HG02840 (cell line): ENCODE data around the gene FBXO46.

Source experiments
- ATAC-seq: cut with Tn5 transposase; IDR thresholded peaks from one replicate; pipeline ENCODE4 v1.9.1; 2021; ENCODE audit warnings: mild to moderate bottlenecking, moderate library complexity, moderate number of reproducible peaks; ENCODE audit not compliant: unreplicated experiment, low FRiP score

Gene FBXO46, protein sequence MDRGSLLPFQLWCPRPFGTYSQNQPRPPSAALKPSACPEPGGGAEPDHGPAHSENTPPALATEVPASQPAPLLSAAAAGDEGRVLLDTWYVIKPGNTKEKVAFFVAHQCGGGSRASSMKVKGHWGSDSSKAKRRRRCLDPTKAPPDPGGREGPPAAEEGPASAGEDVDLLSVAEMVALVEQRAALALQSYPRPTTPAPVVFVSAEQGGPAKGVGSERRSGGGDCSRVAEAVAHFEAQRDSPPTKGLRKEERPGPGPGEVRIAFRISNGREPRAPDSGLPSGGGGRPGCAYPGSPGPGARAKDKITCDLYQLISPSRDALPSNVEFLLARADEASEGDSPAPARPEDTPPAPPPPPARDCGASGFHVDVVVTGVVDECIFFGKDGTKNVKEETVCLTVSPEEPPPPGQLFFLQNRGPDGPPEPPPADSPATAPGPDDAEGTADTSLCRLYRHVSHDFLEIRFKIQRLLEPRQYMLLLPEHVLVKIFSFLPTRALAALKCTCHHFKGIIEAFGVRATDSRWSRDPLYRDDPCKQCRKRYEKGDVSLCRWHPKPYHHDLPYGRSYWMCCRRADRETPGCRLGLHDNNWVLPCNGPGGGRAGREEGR

DNA sequence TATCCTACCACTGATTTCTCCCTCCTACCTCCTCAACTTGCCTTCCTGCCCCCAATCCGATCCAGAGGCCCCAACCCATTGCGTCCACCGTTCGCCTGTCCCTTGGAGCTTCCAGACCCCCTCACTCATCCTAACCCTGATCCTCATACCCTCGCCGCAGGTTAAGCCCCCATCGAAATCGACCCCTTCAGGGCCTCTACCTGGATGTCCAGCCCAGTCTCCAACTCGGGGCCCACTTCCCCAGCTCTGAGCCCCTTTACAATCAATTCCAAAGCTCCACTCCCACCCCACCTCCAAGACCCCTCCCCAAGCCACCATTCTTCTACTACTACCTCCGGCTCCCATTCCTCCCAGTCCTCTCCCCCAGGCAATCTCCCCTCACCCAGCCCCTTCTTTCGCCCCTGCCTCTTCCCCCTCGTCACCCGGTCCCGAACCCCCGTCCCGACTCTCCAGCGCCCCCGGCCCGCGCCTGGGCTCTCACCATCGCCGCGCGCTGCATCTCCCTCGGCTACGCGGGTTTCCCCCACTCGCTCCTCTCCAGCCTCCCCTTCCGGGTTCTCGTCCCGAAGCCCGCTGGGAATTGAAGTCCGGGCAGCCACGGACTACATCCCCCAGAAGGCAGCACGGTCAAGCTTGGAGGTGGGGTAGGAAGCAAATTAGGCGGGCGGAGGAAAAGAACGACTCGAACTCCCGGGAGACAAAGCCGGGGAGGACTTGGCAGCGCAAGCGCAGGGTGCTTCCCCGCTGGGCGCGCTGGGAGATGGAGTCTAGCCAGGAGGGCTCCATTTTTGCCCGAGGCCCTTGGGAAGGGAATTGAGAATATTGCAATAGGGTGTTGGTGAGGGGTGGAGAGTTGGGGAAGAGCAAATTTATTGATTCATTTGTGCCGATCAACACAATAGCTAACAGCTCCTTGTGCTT, at the start of gene FBXO46:
Gene FBXO46, minus strand, starts transcription at position 529 of the 921 bp plus-strand sequence. CDS start 17,401 bp downstream, outside the sequence.
- peak; percentile 93 for ATAC-seq

DNA sequence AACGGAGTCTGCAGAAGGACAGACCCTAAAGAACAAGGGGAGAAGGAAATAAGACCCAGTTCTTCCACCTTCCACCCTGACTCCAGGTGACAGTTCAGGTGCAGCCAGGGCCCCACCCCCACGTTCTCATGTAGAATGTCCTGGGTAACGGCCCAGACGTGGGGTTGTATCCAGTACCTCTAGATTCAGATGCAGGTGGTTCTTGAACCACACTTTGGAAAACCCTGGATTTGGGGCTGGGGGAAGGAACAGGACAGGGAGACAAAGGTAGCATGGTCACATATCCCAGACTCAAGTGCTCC, 49.4 kb upstream of the FBXO46 start:
- ATAC-seq = no peak

DNA sequence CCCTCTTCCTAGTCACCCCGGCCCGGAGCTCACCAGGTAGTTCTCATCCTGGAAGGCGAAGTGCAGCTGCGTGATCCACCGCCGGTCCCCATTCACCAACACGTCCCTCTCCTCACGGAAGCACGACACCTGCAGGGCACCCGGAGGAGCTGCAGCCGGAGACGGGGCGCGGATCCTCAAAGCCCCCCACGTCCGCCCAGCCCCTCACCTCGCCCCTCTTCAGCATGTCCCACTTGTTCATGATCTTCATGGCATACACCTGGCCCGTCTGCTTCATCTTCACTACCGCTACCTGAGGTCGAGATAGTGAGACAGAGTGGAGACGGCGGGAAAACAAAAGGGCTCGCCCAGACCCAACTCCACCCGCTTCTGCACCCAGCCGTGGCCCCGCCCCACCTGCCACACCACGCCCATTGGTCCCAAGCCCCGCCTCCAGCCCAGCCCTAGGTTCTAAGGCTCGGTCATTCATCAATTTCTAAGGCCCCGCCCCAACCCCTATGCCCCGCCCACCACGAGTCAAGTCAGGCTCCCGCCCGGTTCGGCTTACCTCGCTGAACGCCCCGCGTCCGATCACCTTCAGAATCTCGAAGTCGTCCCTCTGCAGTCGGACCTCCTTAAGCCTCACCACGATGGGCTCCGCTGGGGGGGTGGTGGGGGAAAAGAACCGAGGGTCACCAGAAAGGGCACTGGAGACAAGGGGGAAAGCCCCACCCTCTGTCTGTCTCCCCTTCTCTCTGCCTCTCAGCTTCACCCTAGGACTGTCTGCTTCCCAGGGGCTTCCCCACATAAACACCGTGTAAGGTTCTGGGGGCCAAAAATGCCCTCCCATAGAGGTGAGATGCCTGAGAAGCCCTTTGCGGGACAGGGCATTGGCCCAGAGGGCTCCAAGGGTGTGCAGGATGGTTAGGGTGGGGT, 48.8 kb upstream of the FBXO46 start:
- ATAC-seq = no peak

DNA sequence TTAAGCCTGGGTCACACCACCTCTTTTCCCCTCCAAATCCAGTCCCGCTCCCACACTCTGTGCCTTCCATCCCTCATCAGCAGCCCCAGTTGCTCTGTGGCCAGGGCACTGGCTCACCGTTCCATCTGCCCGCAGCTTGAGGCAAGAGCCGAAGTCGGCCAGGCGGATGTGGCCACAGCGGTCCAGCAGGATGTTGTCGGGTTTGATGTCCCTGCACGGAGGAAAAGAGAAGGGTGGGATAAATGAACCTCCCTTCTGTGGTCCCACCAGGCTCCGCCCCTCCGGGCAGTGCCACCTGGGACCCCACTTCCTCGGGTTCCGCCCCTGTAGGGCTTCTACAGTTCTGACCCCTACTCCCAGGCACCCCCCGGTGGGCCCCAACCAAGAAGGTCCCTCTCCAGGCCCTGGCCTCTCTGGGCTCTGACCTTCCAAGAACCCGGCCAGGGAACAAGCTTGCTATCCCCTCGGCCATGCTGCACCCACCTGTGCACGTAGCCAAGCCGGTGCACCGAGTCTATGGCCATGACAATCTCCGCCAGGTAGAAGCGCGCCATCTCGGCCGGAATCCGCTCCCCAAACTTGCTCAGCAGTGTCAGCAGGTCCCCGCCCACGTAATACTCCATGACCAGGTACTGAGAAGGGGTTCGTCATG, 47.4 kb upstream of the FBXO46 start:
- ATAC-seq = no peak

DNA sequence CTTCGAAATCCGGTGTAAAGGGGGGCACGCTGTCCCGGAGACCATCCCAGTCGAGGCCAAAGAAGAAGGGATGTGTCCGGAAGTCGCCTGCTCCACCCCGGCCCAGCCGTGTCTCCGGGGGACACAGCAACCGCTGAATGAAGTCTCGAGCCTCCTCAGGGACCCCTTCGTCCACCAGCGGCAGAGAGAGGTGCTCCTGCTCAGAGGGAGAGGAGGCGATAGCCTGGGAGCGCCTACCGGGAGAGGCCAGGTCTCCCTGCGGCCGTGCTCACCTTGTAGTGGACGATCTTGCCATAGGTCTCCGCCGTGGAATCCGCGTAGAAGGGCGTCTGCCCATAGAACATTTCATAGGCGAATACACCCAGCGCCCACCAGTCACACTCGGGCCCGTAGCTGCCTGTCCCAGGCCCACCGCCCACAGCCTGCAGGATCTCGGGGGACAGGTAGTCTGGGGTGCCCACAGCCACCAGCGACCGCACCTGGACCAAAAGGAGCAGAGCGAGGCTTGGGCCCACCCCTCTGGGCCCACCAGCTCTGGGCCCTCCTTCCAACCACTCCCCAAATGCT, 46.8 kb upstream of the FBXO46 start:
- no peak for ATAC-seq

DNA sequence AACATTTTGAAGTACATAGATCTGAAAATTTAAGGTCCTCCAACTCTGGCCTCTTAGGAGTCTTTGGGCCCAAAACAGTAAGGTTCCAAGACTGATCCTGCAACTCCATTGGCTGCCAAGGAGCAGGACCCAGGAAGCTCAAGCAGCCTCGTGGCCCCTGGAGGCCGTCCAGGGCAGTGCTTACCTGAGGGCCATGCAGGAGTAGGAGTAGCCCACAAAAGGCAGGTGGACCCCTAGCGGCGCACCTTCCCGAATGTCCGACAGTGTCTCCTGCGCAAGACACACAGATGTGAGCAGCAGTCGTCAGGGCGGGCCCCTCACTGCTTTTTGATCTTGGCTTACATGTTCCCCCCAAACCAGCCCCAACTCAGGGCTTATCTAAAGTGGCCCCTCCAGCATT, 44.1 kb upstream of the FBXO46 start:
- no peak for ATAC-seq

DNA sequence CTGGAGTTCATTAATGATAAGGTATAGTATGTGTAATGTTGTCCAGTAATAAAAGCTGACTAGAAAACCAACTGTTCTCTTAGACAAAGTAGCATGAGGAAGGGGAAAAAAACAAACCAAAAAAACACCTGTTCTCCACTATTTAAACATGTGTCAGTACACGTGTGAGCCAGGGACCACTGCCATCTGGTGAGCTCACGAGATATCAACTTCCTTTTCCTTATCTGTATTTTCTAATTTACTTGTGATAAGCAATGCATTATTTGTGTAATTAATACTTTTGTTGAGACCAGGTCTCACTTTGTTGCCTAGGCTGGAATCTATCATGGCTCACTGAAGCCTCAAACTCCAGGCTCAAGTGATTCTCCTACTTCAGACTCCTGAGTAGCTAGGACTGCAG, 42.7 kb upstream of the FBXO46 start:
- ATAC-seq = no peak

DNA sequence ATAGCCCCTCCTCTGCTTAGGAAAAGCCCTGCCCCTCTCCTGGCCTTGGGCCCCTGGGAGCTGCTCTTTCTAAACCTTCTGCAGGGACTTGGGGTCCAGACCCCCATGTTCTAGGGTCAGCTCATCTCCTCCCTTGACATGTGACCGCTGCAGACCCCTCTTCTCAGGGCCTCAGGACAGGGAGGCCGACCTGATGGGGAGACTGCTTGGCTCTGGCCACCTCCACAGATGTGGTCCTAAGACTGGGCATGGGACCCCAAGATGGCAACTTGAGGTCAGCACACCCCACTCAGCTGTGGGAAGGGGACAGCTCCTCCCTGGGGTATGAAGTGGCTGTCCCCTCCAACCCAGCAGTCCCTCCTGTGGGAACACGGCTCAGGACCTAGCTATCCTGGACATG, 42.2 kb upstream of the FBXO46 start:
- ATAC-seq = no peak

DNA sequence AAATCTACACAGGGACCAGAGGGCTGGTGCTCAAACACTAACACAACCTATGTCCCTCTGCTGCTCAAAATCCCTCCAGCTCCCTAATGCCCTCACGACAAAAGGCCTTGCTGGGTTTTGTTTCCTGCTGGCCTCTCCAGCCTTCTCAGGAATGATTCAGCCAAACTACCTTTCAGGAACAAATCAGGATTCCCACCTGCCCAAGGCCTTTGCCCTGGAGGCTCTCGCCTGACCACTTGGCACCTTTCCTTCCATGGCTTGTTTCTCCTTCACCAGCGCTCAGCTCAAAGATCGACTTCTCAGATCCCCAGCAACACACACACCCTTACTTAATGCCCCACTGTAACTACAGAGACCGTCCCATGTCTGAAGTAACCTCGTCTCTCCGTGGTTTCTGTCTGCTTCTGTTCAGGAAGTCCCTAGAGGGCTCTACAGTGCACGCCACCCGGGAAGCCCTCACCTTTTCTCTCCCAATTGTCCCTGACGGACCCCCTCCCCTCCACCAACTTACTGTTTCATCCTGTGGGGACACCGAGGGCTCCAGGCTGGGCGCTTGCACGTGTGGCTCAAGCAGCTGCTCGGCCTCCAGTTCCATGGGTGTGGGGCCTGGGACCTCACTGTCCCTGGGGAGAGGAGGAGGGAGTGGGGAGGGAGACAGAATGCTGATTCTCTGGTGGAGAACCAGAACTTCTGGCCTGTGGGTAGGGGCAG, 41.6 kb upstream of the FBXO46 start:
- ATAC-seq = no peak

DNA sequence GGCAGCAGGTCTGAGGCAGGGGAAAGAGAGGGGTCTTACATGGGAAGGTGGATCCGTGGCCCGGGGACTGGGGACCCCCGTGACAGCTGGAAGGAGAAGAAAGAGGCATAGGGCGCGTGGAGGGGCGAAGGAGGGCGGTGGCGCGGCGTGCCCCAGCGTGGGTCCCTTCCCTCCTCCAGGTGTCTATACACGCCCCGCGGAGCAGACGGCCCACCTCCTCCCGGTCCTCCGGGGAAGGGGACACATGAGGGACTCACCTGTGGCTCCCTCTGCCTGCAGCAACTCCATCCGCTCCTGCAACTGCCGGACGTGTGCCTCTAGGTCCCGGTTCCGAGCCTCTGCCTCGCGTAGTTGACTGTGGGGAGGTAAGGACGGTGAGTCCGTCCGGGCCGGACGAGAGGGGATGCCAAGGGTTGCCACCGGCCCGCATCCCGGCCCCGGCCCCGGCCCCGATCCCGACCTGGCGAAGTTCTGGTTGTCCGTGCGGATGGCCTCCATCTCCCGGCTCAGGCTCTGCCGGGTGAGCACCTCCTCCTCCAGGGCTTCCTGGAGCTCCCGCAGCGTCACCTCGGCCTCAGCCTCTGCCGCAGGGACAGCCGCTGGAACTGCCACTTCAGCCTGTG, 40.7 kb upstream of the FBXO46 start:
- no peak for ATAC-seq

DNA sequence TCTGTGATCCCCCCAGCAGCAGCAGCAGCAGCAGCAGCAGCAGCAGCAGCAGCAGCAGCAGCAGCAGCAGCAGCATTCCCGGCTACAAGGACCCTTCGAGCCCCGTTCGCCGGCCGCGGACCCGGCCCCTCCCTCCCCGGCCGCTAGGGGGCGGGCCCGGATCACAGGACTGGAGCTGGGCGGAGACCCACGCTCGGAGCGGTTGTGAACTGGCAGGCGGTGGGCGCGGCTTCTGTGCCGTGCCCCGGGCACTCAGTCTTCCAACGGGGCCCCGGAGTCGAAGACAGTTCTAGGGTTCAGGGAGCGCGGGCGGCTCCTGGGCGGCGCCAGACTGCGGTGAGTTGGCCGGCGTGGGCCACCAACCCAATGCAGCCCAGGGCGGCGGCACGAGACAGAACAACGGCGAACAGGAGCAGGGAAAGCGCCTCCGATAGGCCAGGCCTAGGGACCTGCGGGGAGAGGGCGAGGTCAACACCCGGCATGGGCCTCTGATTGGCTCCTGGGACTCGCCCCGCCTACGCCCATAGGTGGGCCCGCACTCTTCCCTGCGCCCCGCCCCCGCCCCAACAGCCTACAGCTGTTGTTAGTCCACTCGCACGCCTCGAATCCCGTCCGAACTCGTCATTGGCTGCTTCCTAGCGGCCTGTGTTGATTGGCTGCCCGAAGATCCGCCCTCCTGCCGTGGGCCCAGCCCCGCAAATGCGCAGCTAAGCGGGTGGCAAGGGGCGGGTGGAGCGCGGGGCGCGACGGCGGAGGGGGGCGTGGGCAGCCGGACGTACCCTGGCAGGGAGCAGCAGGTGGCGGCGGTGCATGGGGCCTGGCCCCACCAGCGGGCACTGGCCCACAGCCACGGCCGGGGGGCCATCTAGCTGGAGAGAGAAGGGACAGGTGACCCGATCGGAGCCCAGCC, 39.8 kb upstream of the FBXO46 start:
- peak; percentile 48 for ATAC-seq

DNA sequence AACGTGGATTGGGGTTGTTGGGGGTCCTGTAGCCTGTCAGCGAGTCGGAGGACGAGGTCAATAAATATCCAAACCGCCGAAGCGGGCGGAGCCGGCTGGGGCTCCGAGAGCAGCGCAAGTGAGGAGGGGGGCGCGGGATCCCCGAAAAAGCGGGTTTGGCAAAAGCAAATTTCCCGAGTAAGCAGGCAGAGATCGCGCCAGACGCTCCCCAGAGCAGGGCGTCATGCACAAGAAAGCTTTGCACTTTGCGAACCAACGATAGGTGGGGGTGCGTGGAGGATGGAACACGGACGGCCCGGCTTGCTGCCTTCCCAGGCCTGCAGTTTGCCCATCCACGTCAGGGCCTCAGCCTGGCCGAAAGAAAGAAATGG, 39.1 kb upstream of the FBXO46 start:
- ATAC-seq = peak; percentile 5

DNA sequence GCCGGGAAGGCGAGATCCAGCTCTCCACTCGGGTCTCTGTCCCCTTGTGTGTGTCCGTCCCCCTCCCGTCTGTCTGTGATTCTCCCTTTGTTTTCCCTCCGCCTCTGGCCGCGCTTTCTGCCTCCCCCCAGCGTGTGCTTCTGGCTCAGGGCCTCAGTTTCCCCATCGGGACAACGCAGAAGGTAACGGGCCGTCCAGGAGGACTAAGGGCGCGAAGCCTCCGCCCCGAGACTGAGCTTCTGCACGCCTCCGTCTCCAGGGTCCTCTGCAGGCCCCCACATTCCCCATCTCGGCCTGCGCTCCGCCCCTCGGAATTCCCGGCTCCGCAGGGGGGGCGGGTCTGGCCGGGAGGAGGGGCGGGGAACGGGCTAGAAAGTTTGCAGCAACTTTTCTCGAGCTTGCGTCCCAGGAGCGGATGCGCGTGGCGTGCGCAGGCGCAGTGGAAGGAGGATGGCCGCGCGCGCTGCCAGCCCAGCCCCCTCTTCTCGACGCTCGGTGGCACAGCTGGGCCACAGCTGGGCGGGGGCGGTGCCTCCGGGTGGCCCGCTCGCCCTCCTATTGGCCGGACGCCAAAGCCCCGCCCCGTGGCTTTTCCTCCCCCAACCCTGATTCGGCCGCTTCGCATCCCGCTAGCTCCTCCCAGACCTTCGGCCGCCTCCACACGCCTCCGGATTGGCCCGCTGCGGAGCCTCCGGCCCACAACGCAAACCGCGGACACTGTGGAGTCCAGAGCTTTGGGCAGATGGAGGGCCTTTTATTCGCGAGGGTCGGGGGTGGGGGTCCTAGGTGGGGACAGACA, 38.5 kb upstream of the FBXO46 start, which contains the start of gene SIX5:
Gene SIX5, minus strand, starts transcription at position 269 of the 799 bp plus-strand sequence. CDS start 408 bp downstream, outside the sequence.
- peak; percentile 46 for ATAC-seq

DNA sequence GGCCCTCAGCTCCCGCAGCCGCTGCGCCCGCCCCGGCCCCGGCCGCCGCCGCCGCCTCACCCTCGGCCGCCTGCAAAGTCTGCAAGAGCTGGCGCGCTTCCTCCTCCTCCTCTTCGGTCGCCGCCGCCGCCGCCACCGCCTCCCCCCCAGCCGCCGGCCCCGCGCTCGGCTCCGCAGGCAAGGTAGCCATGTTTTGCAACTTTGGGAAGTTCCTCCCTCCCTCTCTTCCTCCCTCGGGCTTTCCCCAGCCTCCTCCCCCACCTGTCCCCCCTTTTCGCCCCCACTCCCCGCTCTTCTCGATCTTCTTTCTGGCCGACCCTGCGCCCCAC, 37.9 kb upstream of the FBXO46 start:
- no peak for ATAC-seq

DNA sequence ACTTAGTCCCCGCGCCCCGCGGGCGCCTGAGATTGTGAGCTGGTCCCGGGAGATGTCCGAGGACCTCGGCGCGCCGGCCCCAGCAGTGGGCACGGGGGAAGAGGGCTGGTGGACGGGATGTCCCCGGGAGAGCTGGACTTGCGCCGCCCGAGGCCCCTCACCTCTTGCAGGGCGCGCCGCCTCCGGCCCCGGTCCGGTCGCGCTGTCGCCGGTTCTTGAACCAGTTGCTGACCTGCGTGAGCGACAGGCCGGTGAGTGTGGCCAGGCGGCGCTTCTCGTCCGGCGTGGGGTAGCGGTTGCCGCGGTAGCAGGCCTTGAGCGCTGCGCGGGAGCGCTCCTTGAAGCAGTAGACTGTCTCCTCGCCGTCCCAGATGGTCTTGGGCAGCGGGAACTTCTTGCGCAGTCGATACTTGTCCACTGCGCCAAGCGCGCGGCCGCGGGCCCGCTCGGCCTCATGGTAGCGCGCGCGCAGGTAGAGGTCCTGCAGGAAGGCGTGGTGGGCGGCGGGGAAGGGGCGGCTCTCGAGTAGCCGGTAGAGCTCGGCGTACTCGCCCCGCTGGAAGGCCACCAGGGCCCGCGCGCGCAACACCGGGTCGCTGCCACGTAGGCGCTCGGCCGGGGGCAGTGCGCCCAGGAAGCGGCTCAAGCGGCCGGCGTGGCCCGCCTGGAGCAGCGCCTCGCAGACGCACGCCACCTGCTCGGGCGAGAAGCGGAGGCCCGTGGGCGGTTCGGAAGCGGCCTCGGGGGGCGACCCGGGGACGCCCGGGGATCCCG, 37.4 kb upstream of the FBXO46 start:
- no peak for ATAC-seq

DNA sequence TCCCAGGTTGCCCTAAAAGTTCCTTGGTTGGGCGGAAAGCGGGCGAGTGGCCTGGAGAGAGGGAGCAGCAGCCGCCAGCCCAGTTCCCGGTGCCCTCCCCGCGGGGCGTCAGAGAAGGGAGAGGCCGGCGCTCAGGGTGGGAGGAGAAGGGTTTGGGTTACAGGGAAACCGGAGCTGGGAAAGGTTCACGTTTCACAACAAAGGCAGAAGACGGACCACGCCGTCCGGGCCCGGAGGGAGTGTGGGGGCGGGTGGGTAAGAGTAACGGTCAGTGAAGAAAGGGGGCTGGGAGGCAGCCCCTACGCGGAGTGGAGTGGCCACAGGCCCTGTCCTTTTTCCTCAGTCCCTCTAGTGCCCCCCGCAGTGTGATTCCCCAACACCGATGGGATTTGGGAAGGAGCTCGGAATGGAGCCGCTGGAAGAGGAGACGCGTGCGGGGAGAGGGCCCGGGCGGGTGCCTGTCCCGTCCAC, 36.7 kb upstream of the FBXO46 start:
- ATAC-seq = no peak
